ENCODE results near the gene TARBP1. TPM values are rescaled to one million over a fixed set of nuclear protein-coding genes. Genes with fewer than 3 reads are reported as not detected.
A peak's percentile ranks its signal among the peaks of the same experiment; 100 is the strongest.
"Not testable (repeated sequence)": the region's sequence is repeated elsewhere in the genome, so short reads cannot be mapped to it uniquely, and the experiment has no call there.

TARBP1 gene
- total RNA-seq, 1 donor from 2014 or later: 11.4 TPM

DNA sequence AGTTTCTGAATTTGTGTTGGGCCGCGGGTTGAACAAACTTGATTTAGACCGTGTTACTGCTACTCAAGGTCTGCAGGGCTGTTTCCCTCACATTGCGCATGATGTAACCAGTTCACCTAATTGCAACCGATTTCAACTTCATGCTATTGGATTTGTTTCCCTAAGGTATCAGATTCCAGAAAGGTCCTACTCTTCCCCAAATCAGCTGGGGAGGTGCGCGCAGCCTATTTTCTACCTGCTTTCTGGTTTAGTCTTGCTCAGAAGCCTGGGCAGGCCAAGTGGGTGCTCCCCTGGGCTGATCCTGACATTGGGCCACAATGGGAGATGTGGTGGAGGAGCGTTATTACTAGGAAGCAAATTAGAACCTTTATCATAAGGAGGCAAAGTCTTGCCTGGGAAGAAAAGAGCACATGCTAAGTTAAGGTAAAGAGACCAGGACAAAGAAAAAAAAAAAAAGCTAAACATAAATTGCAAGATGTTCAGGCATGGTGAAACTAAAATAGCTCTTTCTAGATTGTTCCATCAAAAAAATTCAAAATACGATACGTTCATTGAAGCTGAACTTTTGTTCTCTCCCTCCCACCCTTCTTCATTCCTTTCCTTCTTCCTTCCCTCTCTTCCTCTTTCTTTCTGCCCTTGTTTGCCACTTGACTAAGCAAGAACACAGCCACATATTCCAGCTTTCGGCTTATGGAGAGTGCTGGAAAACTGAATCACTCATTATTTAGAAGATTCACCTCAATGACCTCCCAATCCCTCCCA is 28.8 kb upstream of the TARBP1 start:
- DNase-seq: no peak
- Histone ChIP-seq H3K27me3 (ENCODE audit: low read depth) (no peaks in the 10 kb centered on the region), H3K27ac (replicated peaks) (no peak overlapping the region), H3K4me1 (peaks cover 12% of the 10 kb centered on the region), H3K9me3 (replicated peaks) (no peaks in the 10 kb centered on the region), H3K4me3 (no peak overlapping the region), H3K36me3 (no peaks in the 10 kb centered on the region)
- TF ChIP-seq, protein P1, sequence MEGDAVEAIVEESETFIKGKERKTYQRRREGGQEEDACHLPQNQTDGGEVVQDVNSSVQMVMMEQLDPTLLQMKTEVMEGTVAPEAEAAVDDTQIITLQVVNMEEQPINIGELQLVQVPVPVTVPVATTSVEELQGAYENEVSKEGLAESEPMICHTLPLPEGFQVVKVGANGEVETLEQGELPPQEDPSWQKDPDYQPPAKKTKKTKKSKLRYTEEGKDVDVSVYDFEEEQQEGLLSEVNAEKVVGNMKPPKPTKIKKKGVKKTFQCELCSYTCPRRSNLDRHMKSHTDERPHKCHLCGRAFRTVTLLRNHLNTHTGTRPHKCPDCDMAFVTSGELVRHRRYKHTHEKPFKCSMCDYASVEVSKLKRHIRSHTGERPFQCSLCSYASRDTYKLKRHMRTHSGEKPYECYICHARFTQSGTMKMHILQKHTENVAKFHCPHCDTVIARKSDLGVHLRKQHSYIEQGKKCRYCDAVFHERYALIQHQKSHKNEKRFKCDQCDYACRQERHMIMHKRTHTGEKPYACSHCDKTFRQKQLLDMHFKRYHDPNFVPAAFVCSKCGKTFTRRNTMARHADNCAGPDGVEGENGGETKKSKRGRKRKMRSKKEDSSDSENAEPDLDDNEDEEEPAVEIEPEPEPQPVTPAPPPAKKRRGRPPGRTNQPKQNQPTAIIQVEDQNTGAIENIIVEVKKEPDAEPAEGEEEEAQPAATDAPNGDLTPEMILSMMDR (IDR thresholded peaks at IDR 0.05; ENCODE audit: borderline replicate concordance): no peak
- intact Hi-C loops (cut with micrococcal nuclease): no loop called here

DNA sequence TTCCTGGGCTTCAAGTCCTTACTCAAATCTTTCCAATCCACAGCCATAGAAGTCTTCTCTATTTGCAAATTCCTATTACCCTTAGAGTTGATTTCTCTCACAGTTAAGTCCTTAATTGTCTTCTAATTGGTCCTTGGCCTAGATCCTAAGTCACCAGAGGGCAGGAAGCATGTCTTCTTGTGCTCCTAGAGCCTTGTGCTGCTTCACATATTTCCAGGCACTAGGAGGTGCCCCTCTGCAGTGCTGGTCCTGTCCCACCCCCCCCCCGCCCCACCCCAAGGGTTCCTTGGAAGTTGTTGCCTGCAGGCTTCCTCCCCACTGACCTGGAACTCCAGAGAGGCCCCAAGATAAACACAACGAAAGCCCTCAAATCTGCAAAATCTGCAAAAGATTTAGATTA is 28.1 kb upstream of the TARBP1 start:
- intact Hi-C loops (cut with micrococcal nuclease): no loop called here
- no peaks in the 10 kb centered on the region for H3K9me3 ChIP-seq (replicated peaks)
- H3K36me3 ChIP-seq: no peaks in the 10 kb centered on the region
- H3K4me3 ChIP-seq: no peak overlapping the region
- no peak overlapping the region for H3K27ac ChIP-seq (replicated peaks)
- no peaks in the 10 kb centered on the region for H3K27me3 ChIP-seq (ENCODE audit: low read depth)
- no peak for DNase-seq
- peaks cover 6% of the 10 kb centered on the region for H3K4me1 ChIP-seq
- TF ChIP-seq, protein P1 (IDR thresholded peaks at IDR 0.05; ENCODE audit: borderline replicate concordance): no peak

DNA sequence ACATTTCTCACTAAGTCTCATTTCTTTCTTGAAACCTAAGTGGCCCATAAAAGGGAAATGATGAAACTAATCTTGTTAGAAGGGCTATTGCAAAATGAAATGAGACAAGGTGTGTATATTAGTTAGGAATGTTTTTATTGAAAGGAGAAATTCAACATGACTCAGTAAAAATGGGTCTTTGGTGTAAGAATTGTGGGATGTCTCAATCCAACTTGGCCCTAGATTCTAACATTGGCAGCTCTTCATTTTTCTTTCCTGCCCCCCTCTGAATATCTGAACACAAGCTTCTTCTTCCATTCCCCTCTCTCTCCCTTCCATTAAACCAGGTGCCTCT is 26.8 kb upstream of the TARBP1 start:
- H3K36me3 ChIP-seq: no peaks in the 10 kb centered on the region
- intact Hi-C loops (cut with micrococcal nuclease): no loop called here
- no peaks in the 10 kb centered on the region for H3K27me3 ChIP-seq (ENCODE audit: low read depth)
- TF ChIP-seq, protein P1 (IDR thresholded peaks at IDR 0.05; ENCODE audit: borderline replicate concordance): no peak
- no peak for DNase-seq
- H3K4me1 ChIP-seq: peaks cover 10% of the 10 kb centered on the region
- H3K27ac ChIP-seq (replicated peaks): no peak overlapping the region
- H3K4me3 ChIP-seq: no peak overlapping the region
- H3K9me3 ChIP-seq (replicated peaks): no peaks in the 10 kb centered on the region

DNA sequence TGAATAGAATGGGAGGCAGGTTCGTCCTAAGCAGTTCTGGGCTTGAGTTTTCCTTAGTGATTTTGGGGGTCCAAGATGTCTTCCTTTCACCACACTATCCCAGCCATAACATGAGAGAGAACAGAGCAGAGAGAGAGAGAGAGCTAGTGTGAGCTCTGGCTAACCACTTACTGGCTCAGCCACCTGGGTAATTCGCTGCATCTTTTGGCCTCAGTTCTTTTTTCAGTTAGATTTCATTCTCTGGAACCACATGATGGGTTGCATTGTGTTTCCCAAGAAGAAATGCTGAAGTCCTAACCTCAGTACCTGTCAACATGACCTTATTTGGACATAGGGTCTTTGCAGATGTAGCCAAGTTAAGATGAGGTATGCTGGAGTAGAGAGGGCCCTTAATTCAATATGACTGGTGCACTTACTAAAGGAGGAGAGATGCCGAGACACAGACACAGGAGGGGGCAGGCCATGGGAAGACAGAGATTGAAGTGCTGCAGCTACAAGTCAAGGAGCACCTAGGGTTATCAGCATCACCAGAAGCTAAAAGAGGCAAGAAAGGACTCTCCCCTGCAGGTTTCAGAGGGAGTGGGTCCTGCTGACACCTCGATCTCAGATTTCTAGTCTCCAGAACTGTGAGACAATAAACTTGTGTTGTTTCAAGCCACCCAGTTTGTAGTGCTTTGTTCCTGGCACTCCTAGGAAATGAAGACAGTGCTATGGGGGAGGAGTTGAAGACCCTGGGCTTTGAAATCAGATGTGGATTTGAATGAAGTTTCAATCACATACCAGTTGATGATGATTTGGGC is 26.2 kb upstream of the TARBP1 start:
- Histone ChIP-seq H3K4me3 (no peak overlapping the region), H3K36me3 (no peaks in the 10 kb centered on the region), H3K4me1 (peaks cover 15% of the 10 kb centered on the region), H3K9me3 (replicated peaks) (no peaks in the 10 kb centered on the region), H3K27ac (replicated peaks) (no peak overlapping the region), H3K27me3 (ENCODE audit: low read depth) (no peaks in the 10 kb centered on the region)
- TF ChIP-seq, protein P1 (IDR thresholded peaks at IDR 0.05; ENCODE audit: borderline replicate concordance): no peak
- DNase-seq: no peak
- intact Hi-C loops (cut with micrococcal nuclease): no loop called here

DNA sequence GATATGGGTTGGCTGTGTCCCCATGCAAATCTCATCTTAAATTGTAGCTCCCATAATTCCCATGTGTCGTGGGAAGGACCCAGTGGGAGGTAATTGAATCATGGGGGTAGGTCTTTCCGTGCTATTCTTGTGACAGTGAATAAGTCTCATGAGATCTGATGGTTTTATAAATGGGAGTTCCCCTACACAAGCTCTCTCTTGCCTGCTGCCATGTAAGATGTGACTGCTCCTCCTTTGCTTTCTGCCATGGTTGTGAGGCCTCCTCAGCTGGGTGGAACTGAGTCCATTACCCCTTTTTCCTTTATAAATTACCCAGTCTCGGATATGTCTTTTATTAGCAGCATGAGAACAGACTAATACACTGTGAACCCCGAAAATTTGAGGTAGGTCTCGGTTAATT is 25.3 kb upstream of the TARBP1 start:
- H3K4me3 ChIP-seq; intact Hi-C loops (cut with micrococcal nuclease); DNase-seq; H3K9me3 ChIP-seq (replicated peaks); H3K36me3 ChIP-seq; H3K27me3 ChIP-seq (ENCODE audit: low read depth): not testable (repeated sequence)
- Histone ChIP-seq H3K27ac (replicated peaks) (peak overlapping the region; percentile 53), H3K4me1 (peaks cover 24% of the 10 kb centered on the region)
